Osteocyte (in vitro differentiated cells): Measurements from ENCODE around the gene NECTIN1. TPM values are rescaled to one million over a fixed set of nuclear protein-coding genes. Genes with fewer than 3 reads are reported as not detected.

Source experiments
- DNase-seq: peaks from one replicate; pipeline ENCODE4 v3.0.0; 2021; ENCODE audit warnings: mixed read lengths; ENCODE audit not compliant: unreplicated experiment; ENCODE audit errors: extremely low spot score
- H3K27ac Mint-ChIP-seq: one replicate; pipeline ENCODE4 v1.8.0; 2021; ENCODE audit warnings: mild to moderate bottlenecking, mixed read lengths; ENCODE audit not compliant: unreplicated experiment
- H3K27me3 Mint-ChIP-seq: one replicate; pipeline ENCODE4 v1.8.0; 2021; ENCODE audit warnings: mixed read lengths; ENCODE audit not compliant: unreplicated experiment
- H3K36me3 Mint-ChIP-seq: one replicate; pipeline ENCODE4 v1.8.0; 2021; ENCODE audit warnings: mixed read lengths; ENCODE audit not compliant: unreplicated experiment
- H3K4me1 Mint-ChIP-seq: one replicate; pipeline ENCODE4 v1.8.0; 2021; ENCODE audit warnings: mixed read lengths; ENCODE audit not compliant: unreplicated experiment
- H3K4me3 Mint-ChIP-seq: one replicate; pipeline ENCODE4 v1.8.0; 2021; ENCODE audit warnings: mild to moderate bottlenecking, moderate library complexity, mixed read lengths; ENCODE audit not compliant: unreplicated experiment
- H3K9me3 Mint-ChIP-seq: one replicate; pipeline ENCODE4 v1.8.0; 2021; ENCODE audit warnings: mixed read lengths; ENCODE audit not compliant: unreplicated experiment
- total RNA-seq: library from RNA; stranded (reverse); gene quantifications from 2 replicates; pipeline ENCODE4 v1.2.1, GENCODE V29; 2021
- TF ChIP-seq, protein P1 (sequence below): fragments of 200-600 bp; sonication (generic); IDR thresholded peaks from 2 replicates; pipeline ENCODE4 v1.5.0; 2021; ENCODE audit warnings: antibody characterized with exemption, mild to moderate bottlenecking, moderate library complexity

The NECTIN1 gene
- total RNA-seq, 1 donor from 2014 or later: 7.2 TPM

DNA sequence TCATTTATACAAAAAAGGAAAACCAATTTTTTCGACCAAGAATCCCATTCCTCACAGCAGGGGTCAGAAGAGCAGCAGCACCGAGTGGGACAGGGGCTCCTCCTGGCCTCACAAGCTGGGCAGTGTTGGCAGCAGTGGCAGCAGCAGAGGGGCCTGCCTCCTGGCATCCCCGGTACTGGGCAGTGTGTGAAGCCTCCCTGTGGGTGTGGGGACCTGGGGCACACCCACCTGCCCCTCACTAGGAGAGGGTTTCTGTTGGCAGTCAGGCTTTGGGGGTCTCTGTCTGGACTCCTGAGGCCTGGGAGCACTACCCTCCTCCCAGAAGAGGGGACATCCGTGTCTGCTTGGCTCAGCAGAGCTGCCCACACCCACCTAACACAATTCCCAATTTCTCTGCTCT lies 67.8 kb downstream of the NECTIN1 start:
- H3K36me3 Mint-ChIP-seq: no peaks in the 10 kb centered on the region
- DNase-seq: no peak
- peaks cover 9% of the 10 kb centered on the region for H3K4me1 Mint-ChIP-seq
- H3K27ac Mint-ChIP-seq: no peak overlapping the region
- no peaks in the 10 kb centered on the region for H3K27me3 Mint-ChIP-seq
- TF ChIP-seq, protein P1, sequence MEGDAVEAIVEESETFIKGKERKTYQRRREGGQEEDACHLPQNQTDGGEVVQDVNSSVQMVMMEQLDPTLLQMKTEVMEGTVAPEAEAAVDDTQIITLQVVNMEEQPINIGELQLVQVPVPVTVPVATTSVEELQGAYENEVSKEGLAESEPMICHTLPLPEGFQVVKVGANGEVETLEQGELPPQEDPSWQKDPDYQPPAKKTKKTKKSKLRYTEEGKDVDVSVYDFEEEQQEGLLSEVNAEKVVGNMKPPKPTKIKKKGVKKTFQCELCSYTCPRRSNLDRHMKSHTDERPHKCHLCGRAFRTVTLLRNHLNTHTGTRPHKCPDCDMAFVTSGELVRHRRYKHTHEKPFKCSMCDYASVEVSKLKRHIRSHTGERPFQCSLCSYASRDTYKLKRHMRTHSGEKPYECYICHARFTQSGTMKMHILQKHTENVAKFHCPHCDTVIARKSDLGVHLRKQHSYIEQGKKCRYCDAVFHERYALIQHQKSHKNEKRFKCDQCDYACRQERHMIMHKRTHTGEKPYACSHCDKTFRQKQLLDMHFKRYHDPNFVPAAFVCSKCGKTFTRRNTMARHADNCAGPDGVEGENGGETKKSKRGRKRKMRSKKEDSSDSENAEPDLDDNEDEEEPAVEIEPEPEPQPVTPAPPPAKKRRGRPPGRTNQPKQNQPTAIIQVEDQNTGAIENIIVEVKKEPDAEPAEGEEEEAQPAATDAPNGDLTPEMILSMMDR: no peak
- no peaks in the 10 kb centered on the region for H3K9me3 Mint-ChIP-seq
- no peak overlapping the region for H3K4me3 Mint-ChIP-seq

DNA sequence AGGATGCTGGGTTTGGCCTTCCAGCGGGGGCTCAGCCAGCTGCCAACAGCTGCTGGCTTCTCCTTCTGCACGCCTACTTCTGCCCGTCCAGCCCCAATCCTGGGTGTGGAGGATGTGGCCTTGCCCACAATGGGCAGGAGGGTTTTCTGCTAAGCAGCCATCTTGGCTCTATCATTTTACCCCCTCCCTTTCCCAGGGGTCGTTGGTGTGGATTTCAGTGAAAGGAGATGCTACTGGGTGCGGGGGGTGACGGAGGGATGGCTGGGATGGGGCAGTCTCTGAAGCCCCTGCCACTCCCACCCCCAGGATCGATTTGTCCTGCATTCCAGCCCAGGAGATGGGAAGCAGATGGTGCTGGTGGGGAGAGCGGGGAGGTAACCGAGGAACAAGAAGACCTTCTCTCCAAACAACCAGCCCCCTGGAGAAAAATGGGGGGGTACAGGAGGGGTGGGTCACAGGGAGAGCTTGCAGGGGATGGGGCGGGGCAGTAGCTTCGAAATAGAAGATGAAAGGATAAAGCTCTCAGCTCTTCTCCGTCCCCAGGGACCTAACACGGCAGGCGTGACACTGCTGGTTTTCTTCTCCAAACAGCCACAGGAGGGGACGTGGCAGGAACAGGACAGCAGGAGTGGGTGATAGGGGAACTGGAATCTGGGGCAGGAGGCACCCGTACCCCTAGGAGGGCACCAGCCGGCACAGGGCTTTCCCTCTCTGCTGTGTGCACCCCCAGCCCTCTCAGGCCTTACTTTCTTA lies 68.9 kb downstream of the NECTIN1 start:
- Mint-ChIP-seq H3K27me3 (no peaks in the 10 kb centered on the region), H3K36me3 (no peaks in the 10 kb centered on the region)

DNA sequence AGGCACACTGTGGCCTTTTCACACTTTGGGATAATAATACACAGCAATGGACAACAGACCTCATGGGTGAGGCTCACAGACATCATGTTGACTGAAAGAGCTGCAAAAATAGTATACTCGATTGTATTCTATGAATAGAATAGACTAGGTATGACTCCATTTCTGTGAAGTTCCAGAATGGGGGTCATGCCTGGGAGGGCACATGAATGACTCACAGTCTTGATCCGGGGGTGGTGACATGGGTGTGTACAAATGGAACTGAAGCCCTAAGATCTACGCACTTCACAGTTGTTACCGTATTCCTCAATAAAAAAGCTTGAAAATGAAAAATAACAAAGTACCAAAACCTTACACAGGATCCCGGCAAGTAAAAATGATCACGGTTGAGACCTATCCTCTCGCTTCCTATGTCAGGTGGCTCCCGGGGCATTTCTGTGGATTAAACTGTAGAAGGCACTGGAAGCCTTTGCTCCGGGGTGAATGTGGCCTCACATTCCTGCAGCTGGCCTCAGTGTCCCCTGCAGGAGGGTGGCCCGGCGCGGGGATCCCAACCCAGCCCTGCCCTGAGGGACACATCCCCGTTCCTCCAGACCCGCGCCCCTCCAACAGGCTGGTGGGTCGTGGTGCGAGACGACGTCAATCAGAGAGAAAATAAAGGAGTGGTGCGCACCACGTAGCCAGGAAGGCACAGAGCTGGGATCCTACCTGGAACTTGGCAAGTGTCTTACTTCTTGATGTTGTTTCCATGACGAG lies 75.9 kb downstream of the NECTIN1 start:
- Mint-ChIP-seq H3K4me1 (no peaks in the 10 kb centered on the region), H3K4me3 (no peak overlapping the region), H3K27ac (no peak overlapping the region), H3K9me3 (no peaks in the 10 kb centered on the region), H3K27me3 (peaks cover 11% of the 10 kb centered on the region), H3K36me3 (no peaks in the 10 kb centered on the region)
- DNase-seq: no peak
- TF ChIP-seq, protein P1: no peak

More for the DNA sequence above, 68.9 kb downstream of the NECTIN1 start:
- Mint-ChIP-seq H3K9me3 (no peaks in the 10 kb centered on the region), H3K27ac (no peak overlapping the region), H3K4me1 (peaks cover 9% of the 10 kb centered on the region), H3K4me3 (no peak overlapping the region)
- DNase-seq: no peak
- TF ChIP-seq, protein P1: no peak

DNA sequence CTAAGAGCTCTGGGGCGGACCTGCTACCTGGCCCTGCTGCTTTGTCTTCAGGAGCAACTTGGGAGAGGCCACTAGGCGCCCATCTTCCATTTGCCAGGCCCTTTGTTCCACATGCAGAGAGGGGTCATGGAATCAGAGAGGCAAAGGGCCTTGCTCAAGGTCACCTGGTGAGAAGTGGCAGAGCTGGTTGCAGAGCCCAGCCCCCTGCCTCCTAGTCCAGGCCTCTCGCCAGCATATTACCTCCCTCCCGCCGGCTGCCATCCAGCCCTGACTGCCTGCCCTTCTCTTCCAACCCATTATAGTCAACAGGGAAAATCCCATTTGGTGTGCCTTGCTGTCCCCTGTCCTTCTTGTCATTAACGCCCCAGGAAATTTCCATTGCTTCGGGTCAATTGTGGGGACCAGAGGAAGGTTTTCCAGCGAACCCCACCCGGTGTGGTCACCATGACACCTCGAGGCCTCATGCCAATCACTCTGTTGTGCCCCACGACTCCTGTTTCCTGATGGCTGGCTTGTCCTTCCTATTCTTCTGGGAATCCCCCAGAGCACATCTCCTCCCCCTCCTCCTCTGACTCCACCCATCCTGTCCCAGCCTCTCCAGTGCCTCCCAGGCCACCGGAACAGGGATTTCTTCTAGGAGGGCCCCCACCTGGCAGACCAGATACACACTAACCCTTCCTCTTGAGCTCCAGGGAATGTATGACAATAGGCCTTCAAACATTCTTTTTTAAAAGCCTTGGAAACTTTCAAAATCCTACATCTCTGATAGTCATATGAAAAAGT lies 77.0 kb downstream of the NECTIN1 start:
- no peak for DNase-seq
- Mint-ChIP-seq H3K9me3 (no peaks in the 10 kb centered on the region), H3K27ac (no peak overlapping the region), H3K36me3 (no peaks in the 10 kb centered on the region), H3K4me3 (no peak overlapping the region), H3K4me1 (no peaks in the 10 kb centered on the region), H3K27me3 (peaks cover 11% of the 10 kb centered on the region)
- TF ChIP-seq, protein P1: no peak
